GM12875 (cell line): ENCODE data around the gene SLC25A12.

Experiments used
- H3K4me3 ChIP-seq: one replicate; pipeline ENCODE4 v1.5.1; 2011; ENCODE audit warnings: low read depth, low read length, control low read depth
- TF ChIP-seq, protein P1 (sequence below): IDR thresholded peaks from 2 replicates; pipeline ENCODE4 v1.5.1; 2011; ENCODE audit warnings: low read depth, mild to moderate bottlenecking, control low read depth, inconsistent platforms, low read length, moderate library complexity, borderline replicate concordance; ENCODE audit not compliant: insufficient read depth

The SLC25A12 gene

DNA sequence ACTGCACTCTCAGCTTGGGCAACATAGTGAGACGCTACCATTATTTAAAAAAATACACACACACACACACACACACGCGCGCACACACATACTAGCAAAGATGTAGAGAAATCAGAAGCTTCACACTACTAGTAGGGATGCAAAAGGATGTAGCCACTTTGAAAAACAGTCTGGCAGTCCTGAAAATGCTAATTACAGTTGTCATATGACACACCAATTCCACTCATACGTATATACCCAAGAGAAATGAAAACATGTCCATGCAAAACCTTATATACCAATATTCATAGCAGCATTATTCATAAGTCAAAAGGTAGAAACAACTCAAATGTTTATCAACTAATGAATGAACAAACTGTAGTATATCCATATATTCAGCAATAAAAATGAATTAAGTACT lies 90.3 kb downstream of the SLC25A12 start:
- H3K4me3 ChIP-seq, result no peak overlapping the region
- TF ChIP-seq, protein P1, sequence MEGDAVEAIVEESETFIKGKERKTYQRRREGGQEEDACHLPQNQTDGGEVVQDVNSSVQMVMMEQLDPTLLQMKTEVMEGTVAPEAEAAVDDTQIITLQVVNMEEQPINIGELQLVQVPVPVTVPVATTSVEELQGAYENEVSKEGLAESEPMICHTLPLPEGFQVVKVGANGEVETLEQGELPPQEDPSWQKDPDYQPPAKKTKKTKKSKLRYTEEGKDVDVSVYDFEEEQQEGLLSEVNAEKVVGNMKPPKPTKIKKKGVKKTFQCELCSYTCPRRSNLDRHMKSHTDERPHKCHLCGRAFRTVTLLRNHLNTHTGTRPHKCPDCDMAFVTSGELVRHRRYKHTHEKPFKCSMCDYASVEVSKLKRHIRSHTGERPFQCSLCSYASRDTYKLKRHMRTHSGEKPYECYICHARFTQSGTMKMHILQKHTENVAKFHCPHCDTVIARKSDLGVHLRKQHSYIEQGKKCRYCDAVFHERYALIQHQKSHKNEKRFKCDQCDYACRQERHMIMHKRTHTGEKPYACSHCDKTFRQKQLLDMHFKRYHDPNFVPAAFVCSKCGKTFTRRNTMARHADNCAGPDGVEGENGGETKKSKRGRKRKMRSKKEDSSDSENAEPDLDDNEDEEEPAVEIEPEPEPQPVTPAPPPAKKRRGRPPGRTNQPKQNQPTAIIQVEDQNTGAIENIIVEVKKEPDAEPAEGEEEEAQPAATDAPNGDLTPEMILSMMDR, result no peak

DNA sequence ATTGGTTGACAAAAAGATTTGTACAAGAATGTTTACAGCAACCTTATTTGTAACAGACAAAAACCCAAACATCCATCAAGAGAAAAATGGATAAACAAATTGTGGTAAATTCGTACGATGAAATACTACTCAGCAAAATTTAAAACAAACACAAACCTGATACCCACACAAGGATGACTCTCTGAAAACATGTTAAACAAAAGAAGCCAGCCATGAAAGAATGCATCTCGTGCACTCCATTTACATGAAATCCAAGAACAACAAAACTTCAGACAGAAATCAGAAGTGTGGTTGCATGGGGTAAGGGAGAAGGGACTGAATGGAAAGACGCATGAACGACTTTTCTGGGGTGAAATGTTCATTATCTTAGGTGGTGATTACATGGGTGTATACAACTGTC lies 93.4 kb downstream of the SLC25A12 start:
- TF ChIP-seq, protein P1, result no peak

DNA sequence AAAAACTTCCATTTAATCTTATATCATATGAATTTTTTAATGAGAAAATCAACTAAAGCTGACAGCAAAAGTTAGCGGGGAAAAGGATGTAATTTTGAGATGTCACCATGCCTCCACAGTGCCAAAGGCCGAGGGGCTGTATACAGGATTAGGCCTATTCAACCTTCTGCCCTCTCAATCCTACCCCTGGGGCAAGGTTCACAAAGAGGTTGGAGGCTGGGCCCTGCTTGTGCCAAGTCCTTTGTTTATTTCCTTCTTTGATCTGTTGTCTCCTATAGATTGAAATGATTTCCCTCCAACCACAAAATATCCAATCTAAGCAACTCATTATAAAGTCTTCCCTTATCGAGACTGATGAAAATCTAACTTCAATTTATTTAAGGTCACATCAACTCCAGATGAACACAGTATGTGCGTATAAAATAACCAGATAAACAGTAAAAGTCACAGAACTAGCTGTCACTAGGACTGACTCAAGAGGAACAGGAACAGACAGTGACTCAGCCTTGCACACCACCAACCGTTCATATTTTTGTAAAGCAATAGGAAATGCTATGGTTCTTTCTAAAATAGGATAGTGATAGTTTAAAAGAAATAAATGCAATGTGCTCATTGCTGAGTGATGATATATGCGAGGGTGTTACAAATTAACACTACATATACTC lies 95.8 kb downstream of the SLC25A12 start:
- TF ChIP-seq, protein P1, result no peak
- H3K4me3 ChIP-seq, result no peak overlapping the region

More for the DNA sequence above, 93.4 kb downstream of the SLC25A12 start:
- no peak overlapping the region for H3K4me3 ChIP-seq

DNA sequence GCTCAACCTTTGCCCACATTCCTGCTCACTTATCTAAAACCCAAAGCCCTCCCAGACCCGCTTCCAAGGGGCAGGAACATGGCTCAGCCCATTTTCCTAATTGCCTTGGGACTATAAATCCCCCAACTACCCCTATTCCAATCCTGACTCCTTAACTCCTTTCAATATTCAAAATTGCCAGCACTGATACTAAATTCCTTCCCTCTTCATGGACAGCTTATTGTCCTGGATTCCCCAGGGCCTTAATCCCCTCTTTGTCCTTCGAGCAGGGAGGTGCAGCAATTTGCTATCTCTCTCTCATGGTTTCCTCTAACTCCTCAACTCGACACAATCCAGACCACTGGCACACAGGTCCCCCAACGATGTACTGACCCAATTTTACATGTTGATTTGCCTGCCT lies 99.1 kb downstream of the SLC25A12 start:
- no peak overlapping the region for H3K4me3 ChIP-seq
- TF ChIP-seq, protein P1, result no peak

DNA sequence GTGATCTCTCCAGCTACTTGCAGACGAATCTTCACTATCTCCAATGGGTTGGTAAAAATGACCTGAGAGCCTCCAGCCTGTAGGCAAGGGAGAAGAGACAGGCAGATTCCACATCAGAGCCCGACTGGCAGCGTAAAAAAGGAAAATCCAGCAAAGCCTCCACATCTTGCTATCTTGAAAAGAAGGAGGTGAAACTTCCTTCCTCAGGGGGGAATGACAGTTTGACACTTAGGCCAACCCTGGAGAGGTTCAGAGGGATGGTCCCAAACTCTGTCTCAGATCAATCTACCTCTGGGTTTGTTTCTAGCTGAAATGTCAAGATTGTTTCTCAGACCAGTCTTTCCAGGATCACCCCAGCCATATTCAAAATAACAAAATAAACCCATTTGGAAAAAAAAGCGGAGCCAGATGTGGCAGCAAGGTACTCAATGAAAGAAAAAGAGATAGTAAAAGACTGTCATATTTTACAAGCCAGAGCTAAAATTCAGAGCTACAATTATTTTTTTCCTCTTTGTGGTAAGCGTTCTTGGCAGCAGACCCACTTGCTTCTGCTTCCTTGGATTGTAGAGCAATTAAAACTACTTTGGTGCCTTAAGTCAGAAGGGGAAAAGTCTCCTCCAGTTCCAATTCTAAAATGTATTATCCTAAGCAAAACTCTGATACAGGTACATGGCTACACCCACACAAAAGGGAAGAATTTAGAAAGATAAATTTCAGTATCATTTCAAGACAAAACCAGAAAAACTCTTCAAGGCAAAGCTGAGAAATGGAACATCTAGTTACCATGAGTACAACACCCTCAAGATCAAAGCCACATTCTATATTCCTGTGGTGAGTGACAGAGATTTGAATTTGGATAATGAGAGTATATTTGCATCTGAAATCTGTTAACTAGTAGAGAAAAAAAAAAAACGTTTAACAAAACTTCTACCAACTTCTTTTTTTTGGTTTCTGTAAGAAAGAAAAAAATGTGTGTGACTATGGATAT lies 100.1 kb downstream of the SLC25A12 start:
- TF ChIP-seq, protein P1, result no peak

GRCh38 chr2:171792886-171793580 lies 101.0 kb downstream of the SLC25A12 start:
- no peak overlapping the region for H3K4me3 ChIP-seq
- TF ChIP-seq, protein P1, result no peak

More for the DNA sequence above, 100.1 kb downstream of the SLC25A12 start:
- H3K4me3 ChIP-seq, result no peak overlapping the region
